Thoracic aorta (tissue), 2 donors: Measurements from ENCODE around the gene CCDC17. TPM values are rescaled to one million over a fixed set of nuclear protein-coding genes. Genes with fewer than 3 reads are reported as not detected.

ENCODE experiments used
- ATAC-seq: fragments of 150-250 bp; one replicate; pipeline ENCODE4 v1.8.0; 2017; ENCODE audit warnings: low read depth; ENCODE audit not compliant: insufficient number of reproducible peaks, low FRiP score
- DNase-seq: peaks from one replicate; pipeline ENCODE4 v3.0.0-alpha.2; 2020; ENCODE audit warnings: low spot score
- H3K27ac ChIP-seq, 2 donors: fragments of 200-600 bp; sonication (generic); 1 replicate in 1 of 2; 2 replicates in 1 of 2; pipeline ENCODE4 v1.5.1; 2016; ENCODE audit warnings: mild to moderate bottlenecking in 2 of 2, moderate library complexity in 2 of 2
- H3K27me3 ChIP-seq: fragments of 200-600 bp; sonication (generic); replicated peaks from 2 replicates; pipeline ENCODE4 v1.6.0; 2016; ENCODE audit warnings: mild to moderate bottlenecking; ENCODE audit not compliant: insufficient read depth
- H3K36me3 ChIP-seq: fragments of 200-600 bp; sonication (generic); one replicate; pipeline ENCODE4 v1.5.1; 2016
- H3K4me1 ChIP-seq, 2 donors: fragments of 200-600 bp; sonication (generic); 1 replicate in 1 of 2; 2 replicates in 1 of 2; pipeline versions ENCODE4 v1.5.1 to v1.6.0; 2016; ENCODE audit warnings: low read depth in 2 of 2, mild to moderate bottlenecking in 1 of 2; ENCODE audit not compliant: control insufficient read depth in 1 of 2
- H3K4me3 ChIP-seq: fragments of 200-600 bp; sonication (generic); 2 replicates; pipeline ENCODE4 v1.5.1; 2016; ENCODE audit warnings: mild to moderate bottlenecking
- H3K9me3 ChIP-seq: fragments of 200-600 bp; sonication (generic); 2 replicates; pipeline ENCODE4 v1.5.1; 2016
- total RNA-seq, 2 donors: library from RNA; depleted of rRNA; stranded (reverse); fragments of >200 nt; gene quantifications; one replicate each; pipeline versions ENCODE4 v1.1.0 to v1.2.3, GENCODE V29; 2016
- TF ChIP-seq, protein P1 (sequence below): fragments of 200-600 bp; sonication (generic); IDR thresholded peaks from one replicate; pipeline ENCODE4 v1.5.1; 2019; ENCODE audit warnings: antibody characterized with exemption

The CCDC17 gene
- total RNA-seq, 2 donors from 2014 or later: 2.2 to 4.0 TPM

GRCh38 chr1:45640293-45640692 is 16.4 kb upstream of the CCDC17 start:
- peaks cover 32% of the 10 kb centered on the region for H3K36me3 ChIP-seq
- no peak for DNase-seq

DNA sequence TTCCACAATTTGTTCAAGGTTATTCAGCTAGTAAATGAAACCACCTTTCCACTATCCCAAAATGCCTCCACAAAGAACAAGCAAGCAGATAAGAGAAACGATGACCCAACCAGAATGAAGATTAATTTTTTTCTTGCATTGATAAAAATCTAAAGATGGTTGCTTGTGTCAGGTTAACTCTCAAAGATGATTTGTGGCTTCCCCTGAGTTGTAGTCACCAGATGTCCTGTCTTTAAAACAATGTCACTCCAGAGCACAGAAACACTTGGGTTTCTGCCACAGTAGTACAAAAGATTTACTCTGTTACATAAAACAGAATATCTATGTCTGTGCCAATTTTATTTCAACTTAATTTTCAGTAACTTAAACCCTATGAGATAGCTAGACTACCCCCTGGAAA is 11.4 kb upstream of the CCDC17 start:
- Histone ChIP-seq H3K36me3 (peaks cover 61% of the 10 kb centered on the region), H3K27ac (no peak overlapping the region), H3K4me3 (no peak overlapping the region), H3K27me3 (no peaks in the 10 kb centered on the region), H3K4me1 (no peaks in the 10 kb centered on the region), H3K9me3 (no peaks in the 10 kb centered on the region)
- DNase-seq (no peak), ATAC-seq (no peak)
- TF ChIP-seq, protein P1, sequence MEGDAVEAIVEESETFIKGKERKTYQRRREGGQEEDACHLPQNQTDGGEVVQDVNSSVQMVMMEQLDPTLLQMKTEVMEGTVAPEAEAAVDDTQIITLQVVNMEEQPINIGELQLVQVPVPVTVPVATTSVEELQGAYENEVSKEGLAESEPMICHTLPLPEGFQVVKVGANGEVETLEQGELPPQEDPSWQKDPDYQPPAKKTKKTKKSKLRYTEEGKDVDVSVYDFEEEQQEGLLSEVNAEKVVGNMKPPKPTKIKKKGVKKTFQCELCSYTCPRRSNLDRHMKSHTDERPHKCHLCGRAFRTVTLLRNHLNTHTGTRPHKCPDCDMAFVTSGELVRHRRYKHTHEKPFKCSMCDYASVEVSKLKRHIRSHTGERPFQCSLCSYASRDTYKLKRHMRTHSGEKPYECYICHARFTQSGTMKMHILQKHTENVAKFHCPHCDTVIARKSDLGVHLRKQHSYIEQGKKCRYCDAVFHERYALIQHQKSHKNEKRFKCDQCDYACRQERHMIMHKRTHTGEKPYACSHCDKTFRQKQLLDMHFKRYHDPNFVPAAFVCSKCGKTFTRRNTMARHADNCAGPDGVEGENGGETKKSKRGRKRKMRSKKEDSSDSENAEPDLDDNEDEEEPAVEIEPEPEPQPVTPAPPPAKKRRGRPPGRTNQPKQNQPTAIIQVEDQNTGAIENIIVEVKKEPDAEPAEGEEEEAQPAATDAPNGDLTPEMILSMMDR: no peak

More at GRCh38 chr1:45640293-45640692, 16.4 kb upstream of the CCDC17 start:
- Histone ChIP-seq H3K4me3 (no peak overlapping the region), H3K27ac (no peak overlapping the region), H3K4me1 (no peaks in the 10 kb centered on the region), H3K27me3 (no peaks in the 10 kb centered on the region), H3K9me3 (no peaks in the 10 kb centered on the region)
- no peak for ATAC-seq
- TF ChIP-seq, protein P1: no peak

GRCh38 chr1:45630429-45630828 is 6.6 kb upstream of the CCDC17 start:
- Histone ChIP-seq H3K27me3 (no peaks in the 10 kb centered on the region), H3K9me3 (no peaks in the 10 kb centered on the region), H3K27ac (no peak overlapping the region), H3K4me3 (no peak overlapping the region), H3K4me1 (no peaks in the 10 kb centered on the region), H3K36me3 (peaks cover 58% of the 10 kb centered on the region)
- ATAC-seq (no peak), DNase-seq (no peak)
- TF ChIP-seq, protein P1: no peak

GRCh38 chr1:45629035-45629434 is 5.2 kb upstream of the CCDC17 start:
- H3K27me3 ChIP-seq: no peaks in the 10 kb centered on the region
- H3K9me3 ChIP-seq: no peaks in the 10 kb centered on the region
- H3K4me3 ChIP-seq: no peak overlapping the region
- no peak for ATAC-seq
- H3K4me1 ChIP-seq: no peaks in the 10 kb centered on the region
- TF ChIP-seq, protein P1: no peak
- no peak for DNase-seq
- H3K36me3 ChIP-seq: peaks cover 55% of the 10 kb centered on the region
- H3K27ac ChIP-seq: no peak overlapping the region

- TF ChIP-seq, protein P1: no peak
- Histone ChIP-seq H3K4me1 (peaks cover 0 to 10% of the 10 kb centered on the region in 2 donors), H3K4me3 (peak overlapping the region; percentile 63), H3K9me3 (no peaks in the 10 kb centered on the region), H3K27ac (peak overlapping the region in 1 of 2 donors; percentile 34), H3K27me3 (no peaks in the 10 kb centered on the region), H3K36me3 (peaks cover 6% of the 10 kb centered on the region)
- DNase-seq: no peak
- ATAC-seq: no peak
Measured at GRCh38 chr1:45622524-45623394, 1.1 kb downstream of the CCDC17 start.
